Small intestine (tissue), 7 donors: Measurements from ENCODE around the gene PAXX. TPM values are rescaled to one million over a fixed set of nuclear protein-coding genes. Genes with fewer than 3 reads are reported as not detected.

Experiments
- DNase-seq, 2 donors: peaks; one replicate each; pipeline versions ENCODE4 v3.0.0 to v3.0.0-alpha.2; 2013
- FAIRE-seq: peaks from 2 replicates; lab custom pipeline; 2012; peaks lifted over from hg19 to GRCh38; lab: Jason Lieb, UNC
- H3K27ac ChIP-seq, 3 donors: one replicate each; pipeline ENCODE4 v1.5.1; 2013; ENCODE audit warnings: low read length in 2 of 3, mild to moderate bottlenecking in 2 of 3, control low read depth in 1 of 3, inconsistent platforms in 1 of 3, low read depth in 1 of 3, moderate library complexity in 1 of 3
- H3K27me3 ChIP-seq, 3 donors: one replicate each; pipeline ENCODE4 v1.6.1; 2013; ENCODE audit warnings: low read length in 3 of 3, inconsistent platforms in 1 of 3; ENCODE audit not compliant: control insufficient read depth in 3 of 3, insufficient read depth in 3 of 3
- H3K36me3 ChIP-seq, 3 donors: one replicate each; pipeline ENCODE4 v1.6.1; 2013; ENCODE audit warnings: low read length in 3 of 3, inconsistent platforms in 1 of 3, low read depth in 1 of 3, mild to moderate bottlenecking in 1 of 3, moderate library complexity in 1 of 3; ENCODE audit not compliant: control insufficient read depth in 3 of 3, insufficient read depth in 2 of 3
- H3K4me1 ChIP-seq, 3 donors: one replicate each; pipeline ENCODE4 v1.6.1; 2013; ENCODE audit warnings: low read length in 2 of 3, inconsistent platforms in 1 of 3, low read depth in 1 of 3, mild to moderate bottlenecking in 1 of 3, moderate library complexity in 1 of 3; ENCODE audit not compliant: control insufficient read depth in 3 of 3, insufficient read depth in 2 of 3
- H3K4me3 ChIP-seq, 3 donors: one replicate each; pipeline ENCODE4 v1.5.1; 2013; ENCODE audit warnings: low read length in 3 of 3, control low read depth in 1 of 3, inconsistent platforms in 1 of 3, low read depth in 1 of 3, mild to moderate bottlenecking in 1 of 3, moderate library complexity in 1 of 3
- H3K9me3 ChIP-seq, 2 donors: one replicate each; pipeline ENCODE4 v1.6.1; 2013; ENCODE audit warnings: low read depth in 1 of 2, low read length in 1 of 2; ENCODE audit not compliant: control insufficient read depth in 2 of 2, insufficient read depth in 1 of 2
- WGBS, 3 donors: extraction: QIAGEN DNeasy Blood & Tissue Kit; methylation state at CpG; one replicate each; pipeline ENCODE4 v1.1.7; 2013; 5-methylcytosine and 5-hydroxymethylcytosine counted together
- polyA plus RNA-seq, 4 donors: library from polyadenylated mRNA; stranded (reverse) in 3 of 4; unstranded in 1 of 4; fragments of 200-250 nt in 3 of 4; fragments of 120-200 nt in 1 of 4; gene quantifications; one replicate each; pipeline versions ENCODE4 v1.2.1 to v1.2.3, GENCODE V29; 2013
- donor health status: healthy with polysubstance abuse.
- donor health status: control.
- donor health status: control.
- donor health status: Bipolar disorder and iron deficiency.
- donor health status: healthy.

PAXX gene
- polyA plus RNA-seq, 4 donors = 33.7 to 85.9 (median 75.5) TPM

- Histone ChIP-seq H3K4me1 (peaks cover 0 to 13% (median 2%) of the 10 kb centered on the region in 3 donors), H3K27me3 (peaks cover 0 to 9% (median 0%) of the 10 kb centered on the region in 3 donors), H3K4me3 (no peak overlapping the region), H3K9me3 (no peaks in the 10 kb centered on the region), H3K27ac (no peak overlapping the region), H3K36me3 (no peaks in the 10 kb centered on the region)
- FAIRE-seq (no peak), DNase-seq (no peak)
- 68 to 80% (median 69%) methylated on average over 11 to 17 of the region's 17 CpGs for WGBS, 3 donors
Measured at GRCh38 chr9:136968333-136969127, 23.7 kb upstream of the PAXX start.

GRCh38 chr9:136969150-136969549 is 23.1 kb upstream of the PAXX start:
- Histone ChIP-seq H3K9me3 (no peaks in the 10 kb centered on the region), H3K27ac (no peak overlapping the region), H3K4me3 (no peak overlapping the region), H3K4me1 (peaks cover 0 to 12% (median 2%) of the 10 kb centered on the region in 3 donors), H3K27me3 (peaks cover 0 to 9% (median 0%) of the 10 kb centered on the region in 3 donors), H3K36me3 (no peaks in the 10 kb centered on the region)
- 82 to 90% (median 87%) methylated on average over 15 to 17 of the region's 17 CpGs for WGBS, 3 donors
- FAIRE-seq = no peak
- no peak for DNase-seq

- no peak for FAIRE-seq
- Histone ChIP-seq H3K9me3 (no peaks in the 10 kb centered on the region), H3K27ac (no peak overlapping the region), H3K4me3 (no peak overlapping the region), H3K36me3 (no peaks in the 10 kb centered on the region), H3K27me3 (peaks cover 0 to 9% (median 0%) of the 10 kb centered on the region in 3 donors), H3K4me1 (peaks cover 0 to 6% (median 0%) of the 10 kb centered on the region in 3 donors)
- WGBS, 3 donors = 53 to 80% (median 57%) methylated on average over 4 to 5 of the region's 5 CpGs
- DNase-seq = no peak
Measured at GRCh38 chr9:136969774-136970173, 22.4 kb upstream of the PAXX start.

GRCh38 chr9:136970361-136970760 is 21.9 kb upstream of the PAXX start:
- Histone ChIP-seq H3K4me1 (peaks cover 0 to 4% (median 0%) of the 10 kb centered on the region in 3 donors), H3K9me3 (no peaks in the 10 kb centered on the region), H3K4me3 (no peak overlapping the region), H3K36me3 (no peaks in the 10 kb centered on the region), H3K27me3 (peaks cover 0 to 9% (median 0%) of the 10 kb centered on the region in 3 donors), H3K27ac (no peak overlapping the region)
- no peak for DNase-seq
- FAIRE-seq = no peak
- 78 to 82% (median 79%) methylated on average over 8 to 11 of the region's 11 CpGs for WGBS, 3 donors

- Histone ChIP-seq H3K27me3 (no peaks in the 10 kb centered on the region), H3K9me3 (no peaks in the 10 kb centered on the region), H3K27ac (no peak overlapping the region), H3K4me1 (no peaks in the 10 kb centered on the region), H3K36me3 (no peaks in the 10 kb centered on the region), H3K4me3 (no peak overlapping the region)
- FAIRE-seq (no peak), DNase-seq (no peak)
- 76 to 80% (median 79%) methylated on average over 14 of the region's 14 CpGs for WGBS, 3 donors
Measured at GRCh38 chr9:136971746-136972145, 20.5 kb upstream of the PAXX start.

GRCh38 chr9:136972335-136972734 is 19.9 kb upstream of the PAXX start:
- Histone ChIP-seq H3K4me1 (no peaks in the 10 kb centered on the region), H3K9me3 (no peaks in the 10 kb centered on the region), H3K27me3 (no peaks in the 10 kb centered on the region), H3K27ac (no peak overlapping the region), H3K36me3 (no peaks in the 10 kb centered on the region), H3K4me3 (no peak overlapping the region)
- no peak for DNase-seq
- FAIRE-seq = no peak
- WGBS, 3 donors = 68 to 86% (median 83%) methylated on average over 7 to 11 of the region's 11 CpGs

GRCh38 chr9:136972743-136973142 is 19.5 kb upstream of the PAXX start:
- H3K36me3 ChIP-seq = no peaks in the 10 kb centered on the region
- H3K4me3 ChIP-seq = no peak overlapping the region
- peaks cover 0 to 3% (median 0%) of the 10 kb centered on the region in 3 donors for H3K27me3 ChIP-seq
- DNase-seq (no peak), FAIRE-seq (no peak)
- 39 to 63% (median 52%) methylated on average over 10 to 13 of the region's 13 CpGs for WGBS, 3 donors
- no peaks in the 10 kb centered on the region for H3K9me3 ChIP-seq
- H3K4me1 ChIP-seq = no peaks in the 10 kb centered on the region
- H3K27ac ChIP-seq = no peak overlapping the region

- Histone ChIP-seq H3K36me3 (no peaks in the 10 kb centered on the region), H3K27me3 (peaks cover 0 to 7% (median 0%) of the 10 kb centered on the region in 3 donors), H3K9me3 (no peaks in the 10 kb centered on the region), H3K4me3 (no peak overlapping the region), H3K4me1 (no peaks in the 10 kb centered on the region), H3K27ac (no peak overlapping the region)
- 69 to 83% (median 73%) methylated on average over 26 to 29 of the region's 29 CpGs for WGBS, 3 donors
- no peak for FAIRE-seq
- DNase-seq = no peak
Measured at GRCh38 chr9:136973618-136974617, 18.3 kb upstream of the PAXX start.
